SU-DHL-6 (cell line): Measurements from ENCODE around the gene BSG.

Experiments
- CTCF ChIP-seq: fragments of 200-600 bp; sonication (generic); IDR thresholded peaks from one replicate; pipeline ENCODE4 v1.5.1; 2017; ENCODE audit warnings: antibody characterized with exemption, mild to moderate bottlenecking, low read length, moderate library complexity; ENCODE audit not compliant: insufficient read depth, poor library complexity, severe bottlenecking
- EZH2phosphoT487 ChIP-seq: fragments of 200-600 bp; sonication (generic), shearing (Covaris generic); conservative IDR thresholded peaks from 2 replicates; pipeline ENCODE4 v1.6.1; 2018; ENCODE audit warnings: mild to moderate bottlenecking, antibody characterized with exemption, low read length, moderate library complexity, mixed read lengths

GRCh38 chr19:618674-619285 lies 46.4 kb downstream of the BSG start:
- TF ChIP-seq CTCF (no peak), EZH2phosphoT487 (no peak)
